ENCODE results near the gene FANCI. TPM values are rescaled to one million over a fixed set of nuclear protein-coding genes. Genes with fewer than 3 reads are reported as not detected.

The FANCI gene
- total RNA-seq, 2 experiments from 2014 or later: 180 TPM

DNA sequence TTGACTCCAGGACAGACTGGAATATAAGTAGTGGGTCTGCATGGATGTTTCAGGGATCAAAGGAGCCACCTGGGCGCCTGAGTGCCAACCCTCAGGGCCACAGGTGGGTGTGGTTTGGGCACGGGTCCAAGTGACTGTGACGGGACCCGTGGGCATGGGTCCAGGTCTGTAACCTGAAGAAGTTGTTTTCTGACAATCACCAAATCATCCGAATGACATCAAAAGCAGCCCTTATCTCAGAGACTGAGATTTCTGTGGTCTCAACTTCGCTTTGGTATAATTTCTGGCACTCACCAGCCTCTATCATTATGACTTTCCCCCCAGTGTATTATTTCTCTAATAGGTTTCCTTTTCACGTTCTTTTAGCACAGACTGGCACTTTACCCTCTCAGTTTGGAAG lies 46.8 kb upstream of the FANCI start:
- peak; percentile 71 for ATAC-seq
- Mint-ChIP-seq H3K36me3 (ENCODE audit: low read depth) (peaks cover 10% of the 10 kb centered on the region), H3K27me3 (no peaks in the 10 kb centered on the region), H3K9me3 (no peaks in the 10 kb centered on the region), H3K4me1 (ENCODE audit: low read depth) (peaks cover 9% of the 10 kb centered on the region), H3K4me3 (no peak overlapping the region), H3K27ac (peak overlapping the region; percentile 80)
- intact Hi-C loops (cut with micrococcal nuclease): no loop called here
- ChIA-PET CTCF (interaction anchor here (3.1 to 6.6 kb wide), 3 partner anchors 10 to 25 kb away, joined by 16 to 71 read pairs (median 23); no protein-coding TSS in a partner anchor), POLR2A (interaction anchor here (0.7 kb wide), 1 partner anchor 47 kb away, joined by 3 read pairs; the partner anchor contains the start of gene FANCI)
- TF ChIP-seq, protein P1, sequence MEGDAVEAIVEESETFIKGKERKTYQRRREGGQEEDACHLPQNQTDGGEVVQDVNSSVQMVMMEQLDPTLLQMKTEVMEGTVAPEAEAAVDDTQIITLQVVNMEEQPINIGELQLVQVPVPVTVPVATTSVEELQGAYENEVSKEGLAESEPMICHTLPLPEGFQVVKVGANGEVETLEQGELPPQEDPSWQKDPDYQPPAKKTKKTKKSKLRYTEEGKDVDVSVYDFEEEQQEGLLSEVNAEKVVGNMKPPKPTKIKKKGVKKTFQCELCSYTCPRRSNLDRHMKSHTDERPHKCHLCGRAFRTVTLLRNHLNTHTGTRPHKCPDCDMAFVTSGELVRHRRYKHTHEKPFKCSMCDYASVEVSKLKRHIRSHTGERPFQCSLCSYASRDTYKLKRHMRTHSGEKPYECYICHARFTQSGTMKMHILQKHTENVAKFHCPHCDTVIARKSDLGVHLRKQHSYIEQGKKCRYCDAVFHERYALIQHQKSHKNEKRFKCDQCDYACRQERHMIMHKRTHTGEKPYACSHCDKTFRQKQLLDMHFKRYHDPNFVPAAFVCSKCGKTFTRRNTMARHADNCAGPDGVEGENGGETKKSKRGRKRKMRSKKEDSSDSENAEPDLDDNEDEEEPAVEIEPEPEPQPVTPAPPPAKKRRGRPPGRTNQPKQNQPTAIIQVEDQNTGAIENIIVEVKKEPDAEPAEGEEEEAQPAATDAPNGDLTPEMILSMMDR (IDR thresholded peaks at IDR 0.05): no peak
- peak; percentile 65 for DNase-seq

DNA sequence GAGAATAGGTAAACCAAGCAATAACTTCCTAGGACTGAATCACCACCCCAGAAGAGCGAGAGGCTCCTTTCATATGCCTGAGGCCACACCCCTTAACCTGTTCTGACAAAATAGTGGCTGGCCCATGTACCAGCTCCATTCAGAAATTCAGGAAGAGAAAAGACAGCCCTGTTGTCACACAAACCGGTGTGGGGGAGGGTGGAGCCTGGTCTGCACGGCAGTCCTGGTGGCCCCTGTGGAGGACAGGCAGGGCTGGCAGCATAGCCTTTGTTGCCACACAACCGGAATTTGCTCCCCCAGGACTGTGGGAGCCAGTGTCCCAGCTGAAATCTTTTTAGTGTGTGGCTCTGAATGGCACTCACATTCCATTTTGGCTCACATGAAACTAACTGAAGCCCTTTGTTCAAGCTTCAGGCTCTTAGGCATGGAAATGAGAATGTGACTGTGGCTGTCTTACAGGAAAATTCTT lies 46.2 kb upstream of the FANCI start:
- CTCF ChIA-PET: interaction anchor here (0.7 to 6.6 kb wide), 4 partner anchors 9 to 30 kb away, joined by 3 to 71 read pairs (median 20); no protein-coding TSS in a partner anchor
- TF ChIP-seq, protein P1 (IDR thresholded peaks at IDR 0.05): no peak
- DNase-seq (peak; percentile 30), ATAC-seq (peak; percentile 90)
- Mint-ChIP-seq H3K36me3 (ENCODE audit: low read depth) (peaks cover 11% of the 10 kb centered on the region), H3K4me1 (ENCODE audit: low read depth) (peaks cover 11% of the 10 kb centered on the region), H3K27ac (peak overlapping the region; percentile 80), H3K9me3 (no peaks in the 10 kb centered on the region), H3K27me3 (no peaks in the 10 kb centered on the region), H3K4me3 (no peak overlapping the region)
- POLR2A ChIA-PET: interaction anchor here (0.7 kb wide), 1 partner anchor 47 kb away, joined by 3 read pairs; the partner anchor contains the start of gene FANCI
- intact Hi-C loops (cut with micrococcal nuclease): no loop called here

DNA sequence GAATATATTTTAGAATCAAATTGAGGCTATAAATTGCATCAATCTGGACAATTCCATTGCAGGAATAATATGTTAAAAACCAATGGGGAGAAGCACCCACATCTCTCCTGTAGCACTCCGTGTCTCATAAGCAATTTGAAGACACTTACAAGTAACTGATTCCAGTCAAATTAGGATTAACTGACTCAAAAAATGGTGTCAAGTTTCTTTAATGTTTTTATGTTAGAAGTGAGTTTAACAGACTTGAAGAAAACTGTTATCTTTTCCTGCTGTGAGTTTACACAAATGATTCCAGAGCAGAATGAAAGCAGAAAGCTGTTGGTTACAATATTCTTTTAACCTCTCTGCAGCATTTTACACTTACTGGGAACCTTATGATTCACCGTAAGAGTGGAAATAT lies 45.6 kb upstream of the FANCI start:
- no peak overlapping the region for H3K27ac Mint-ChIP-seq
- peaks cover 12% of the 10 kb centered on the region for H3K4me1 Mint-ChIP-seq (ENCODE audit: low read depth)
- intact Hi-C loops (cut with micrococcal nuclease): no loop called here
- ATAC-seq: no peak
- no peak for DNase-seq
- no peaks in the 10 kb centered on the region for H3K27me3 Mint-ChIP-seq
- H3K9me3 Mint-ChIP-seq: no peaks in the 10 kb centered on the region
- TF ChIP-seq, protein P1 (IDR thresholded peaks at IDR 0.05): no peak
- H3K4me3 Mint-ChIP-seq: no peak overlapping the region
- ChIA-PET POLR2A (no interaction called here), CTCF (interaction anchor here (0.7 to 6.6 kb wide), 5 partner anchors 9 to 141 kb away, joined by 3 to 71 read pairs (median 12); no protein-coding TSS in a partner anchor)
- peaks cover 10% of the 10 kb centered on the region for H3K36me3 Mint-ChIP-seq (ENCODE audit: low read depth)

DNA sequence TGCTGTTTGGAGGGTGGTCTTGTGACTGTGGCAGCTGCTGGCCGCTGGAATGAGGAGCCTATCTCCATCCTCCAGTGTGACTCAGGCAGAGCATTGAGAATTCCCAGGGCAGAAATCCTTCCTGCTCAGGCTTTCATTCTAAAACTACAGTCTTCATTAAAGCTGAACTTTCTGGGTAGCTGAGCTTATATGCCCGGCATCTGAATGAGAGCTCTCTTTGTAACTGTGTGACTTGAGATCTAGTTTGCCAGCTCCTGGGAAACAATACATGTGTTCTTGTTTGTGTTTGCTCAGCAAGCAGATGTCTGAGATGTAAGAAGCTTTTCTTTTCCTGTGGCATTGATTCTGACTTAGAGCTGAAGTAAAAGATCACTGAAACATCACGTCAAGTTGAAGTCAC lies 44.8 kb upstream of the FANCI start:
- H3K27ac Mint-ChIP-seq: no peak overlapping the region
- TF ChIP-seq, protein P1 (IDR thresholded peaks at IDR 0.05): no peak
- no peaks in the 10 kb centered on the region for H3K27me3 Mint-ChIP-seq
- H3K9me3 Mint-ChIP-seq: no peaks in the 10 kb centered on the region
- DNase-seq (no peak), ATAC-seq (no peak)
- H3K36me3 Mint-ChIP-seq (ENCODE audit: low read depth): peaks cover 10% of the 10 kb centered on the region
- H3K4me3 Mint-ChIP-seq: no peak overlapping the region
- H3K4me1 Mint-ChIP-seq (ENCODE audit: low read depth): peaks cover 19% of the 10 kb centered on the region
- ChIA-PET CTCF (interaction anchor here (1.0 to 6.6 kb wide), 4 partner anchors 8 to 142 kb away, joined by 3 to 71 read pairs (median 8); no protein-coding TSS in a partner anchor), POLR2A (no interaction called here)
- intact Hi-C loops (cut with micrococcal nuclease): no loop called here

DNA sequence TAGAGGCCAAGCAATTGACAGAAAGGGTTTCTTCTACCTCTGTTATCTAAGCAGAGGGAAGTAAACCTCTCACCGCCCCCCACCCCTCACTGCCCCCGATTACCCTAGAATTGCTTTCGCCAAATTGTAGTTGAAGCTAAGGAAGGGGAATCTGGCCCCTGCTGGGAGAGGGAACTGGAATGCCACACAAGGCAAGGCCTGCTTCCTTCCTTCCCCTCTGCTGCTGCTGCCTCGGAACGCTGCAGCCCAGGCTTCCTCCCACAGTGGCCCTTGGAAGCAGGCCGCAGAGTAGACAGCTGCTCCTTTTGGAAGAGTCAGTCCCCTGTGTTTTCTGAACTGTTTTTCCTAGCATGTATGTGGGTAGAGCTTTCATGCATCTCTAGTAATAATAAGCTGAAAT lies 44.0 kb upstream of the FANCI start:
- peaks cover 10% of the 10 kb centered on the region for H3K36me3 Mint-ChIP-seq (ENCODE audit: low read depth)
- H3K4me3 Mint-ChIP-seq: no peak overlapping the region
- TF ChIP-seq, protein P1 (IDR thresholded peaks at IDR 0.05): no peak
- ChIA-PET CTCF (interaction anchor here (0.9 to 6.6 kb wide), 4 partner anchors 7 to 45 kb away, joined by 3 to 71 read pairs (median 8); no protein-coding TSS in a partner anchor), POLR2A (interaction anchor here (0.7 kb wide), 1 partner anchor 543 kb away, joined by 3 read pairs; no protein-coding TSS in a partner anchor)
- no peak overlapping the region for H3K27ac Mint-ChIP-seq
- ATAC-seq: no peak
- DNase-seq: no peak
- H3K9me3 Mint-ChIP-seq: no peaks in the 10 kb centered on the region
- peaks cover 27% of the 10 kb centered on the region for H3K4me1 Mint-ChIP-seq (ENCODE audit: low read depth)
- H3K27me3 Mint-ChIP-seq: no peaks in the 10 kb centered on the region
- intact Hi-C loops (cut with micrococcal nuclease): loop anchor here (10.0 kb wide), 1 partner anchor 85 kb away; no protein-coding TSS in a partner anchor

Measured in activated CD8-positive, alpha-beta T cell treated with anti-CD3 and anti-CD28 coated beads for 36 hours (primary cell).